ENCODE results near the gene SLX9.
"Not testable (repeated sequence)": the region's sequence is repeated elsewhere in the genome, so short reads cannot be mapped to it uniquely, and the experiment has no call there.

SLX9 gene

DNA sequence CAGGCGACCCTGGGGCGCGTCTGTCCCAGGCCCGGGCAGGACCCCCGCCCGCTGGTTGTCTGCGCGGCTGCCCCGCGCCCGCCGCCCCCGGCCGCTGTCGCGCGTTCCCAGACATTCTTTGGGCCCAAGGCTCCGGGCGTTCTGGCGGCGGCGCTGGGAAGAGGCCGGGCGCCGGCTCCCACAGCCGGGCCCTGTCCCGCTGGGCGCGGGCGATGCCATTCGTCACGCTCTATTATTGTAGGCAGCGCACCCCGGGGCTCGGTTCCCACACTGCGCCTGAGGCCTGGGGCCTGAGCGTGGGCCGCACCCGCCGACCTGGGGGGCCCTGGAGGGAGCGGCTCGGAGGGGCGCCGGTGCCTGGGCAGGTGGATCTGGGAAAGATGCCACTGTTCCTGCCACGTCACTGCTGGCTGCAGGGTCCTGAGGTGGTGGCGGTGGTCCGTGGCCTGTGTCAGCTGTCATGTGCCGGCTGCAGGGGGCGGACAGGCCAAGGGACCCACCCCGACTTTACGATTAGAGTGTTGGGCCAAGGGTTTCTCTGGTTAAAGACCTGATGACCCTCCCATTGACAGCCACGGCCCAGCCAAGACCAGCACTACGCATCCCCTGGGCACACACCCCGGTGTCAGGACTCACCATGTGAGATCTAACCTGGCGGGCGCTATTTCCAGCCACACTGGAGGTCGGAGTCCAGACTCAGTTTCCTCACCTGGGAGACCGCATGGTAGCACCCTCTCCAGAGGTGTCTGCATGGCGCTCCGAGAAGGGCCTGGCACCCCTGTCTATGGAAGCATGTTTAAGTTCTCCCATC, 79.5 kb downstream of the SLX9 start:
- TF ChIP-seq, protein P1, sequence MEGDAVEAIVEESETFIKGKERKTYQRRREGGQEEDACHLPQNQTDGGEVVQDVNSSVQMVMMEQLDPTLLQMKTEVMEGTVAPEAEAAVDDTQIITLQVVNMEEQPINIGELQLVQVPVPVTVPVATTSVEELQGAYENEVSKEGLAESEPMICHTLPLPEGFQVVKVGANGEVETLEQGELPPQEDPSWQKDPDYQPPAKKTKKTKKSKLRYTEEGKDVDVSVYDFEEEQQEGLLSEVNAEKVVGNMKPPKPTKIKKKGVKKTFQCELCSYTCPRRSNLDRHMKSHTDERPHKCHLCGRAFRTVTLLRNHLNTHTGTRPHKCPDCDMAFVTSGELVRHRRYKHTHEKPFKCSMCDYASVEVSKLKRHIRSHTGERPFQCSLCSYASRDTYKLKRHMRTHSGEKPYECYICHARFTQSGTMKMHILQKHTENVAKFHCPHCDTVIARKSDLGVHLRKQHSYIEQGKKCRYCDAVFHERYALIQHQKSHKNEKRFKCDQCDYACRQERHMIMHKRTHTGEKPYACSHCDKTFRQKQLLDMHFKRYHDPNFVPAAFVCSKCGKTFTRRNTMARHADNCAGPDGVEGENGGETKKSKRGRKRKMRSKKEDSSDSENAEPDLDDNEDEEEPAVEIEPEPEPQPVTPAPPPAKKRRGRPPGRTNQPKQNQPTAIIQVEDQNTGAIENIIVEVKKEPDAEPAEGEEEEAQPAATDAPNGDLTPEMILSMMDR (IDR thresholded peaks at IDR 0.05; ENCODE audit: borderline replicate concordance, insufficient read depth, low read depth, low read length): no peak
- no peak overlapping the region for H3K4me3 ChIP-seq (ENCODE audit: low read depth, low read length)

DNA sequence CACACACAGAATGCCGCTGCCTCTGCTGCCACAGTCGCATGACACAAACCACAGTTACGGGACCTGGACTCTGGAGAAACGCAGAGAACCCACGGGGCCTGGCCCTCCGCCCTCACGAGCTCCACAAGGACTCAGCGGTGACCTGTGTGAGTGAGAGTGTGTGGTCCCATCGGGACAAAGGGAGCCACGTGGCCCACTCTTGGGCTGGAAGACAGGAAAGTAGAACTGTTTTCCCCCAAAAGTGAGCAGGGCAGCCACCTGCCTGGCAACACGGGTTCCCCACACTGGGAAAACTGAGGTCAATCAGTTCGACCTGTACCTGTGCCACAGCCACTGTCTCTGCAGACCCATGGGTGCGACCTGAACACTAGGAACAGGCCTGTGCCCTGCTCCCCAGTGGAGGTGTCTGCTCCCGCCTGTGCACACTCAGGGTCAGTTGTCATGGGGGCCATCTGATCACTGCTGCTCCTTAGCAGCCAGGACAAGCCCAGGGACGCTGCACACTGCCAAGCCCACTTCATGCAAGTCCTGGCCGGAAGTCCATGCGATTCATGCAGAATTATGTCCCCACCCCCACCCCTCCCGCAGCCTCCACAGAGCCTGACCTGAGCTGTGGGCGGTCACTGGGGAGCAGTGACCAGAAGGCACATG, 80.2 kb downstream of the SLX9 start:
- TF ChIP-seq, protein P1 (IDR thresholded peaks at IDR 0.05; ENCODE audit: borderline replicate concordance, insufficient read depth, low read depth, low read length): no peak
- no peak overlapping the region for H3K4me3 ChIP-seq (ENCODE audit: low read depth, low read length)

DNA sequence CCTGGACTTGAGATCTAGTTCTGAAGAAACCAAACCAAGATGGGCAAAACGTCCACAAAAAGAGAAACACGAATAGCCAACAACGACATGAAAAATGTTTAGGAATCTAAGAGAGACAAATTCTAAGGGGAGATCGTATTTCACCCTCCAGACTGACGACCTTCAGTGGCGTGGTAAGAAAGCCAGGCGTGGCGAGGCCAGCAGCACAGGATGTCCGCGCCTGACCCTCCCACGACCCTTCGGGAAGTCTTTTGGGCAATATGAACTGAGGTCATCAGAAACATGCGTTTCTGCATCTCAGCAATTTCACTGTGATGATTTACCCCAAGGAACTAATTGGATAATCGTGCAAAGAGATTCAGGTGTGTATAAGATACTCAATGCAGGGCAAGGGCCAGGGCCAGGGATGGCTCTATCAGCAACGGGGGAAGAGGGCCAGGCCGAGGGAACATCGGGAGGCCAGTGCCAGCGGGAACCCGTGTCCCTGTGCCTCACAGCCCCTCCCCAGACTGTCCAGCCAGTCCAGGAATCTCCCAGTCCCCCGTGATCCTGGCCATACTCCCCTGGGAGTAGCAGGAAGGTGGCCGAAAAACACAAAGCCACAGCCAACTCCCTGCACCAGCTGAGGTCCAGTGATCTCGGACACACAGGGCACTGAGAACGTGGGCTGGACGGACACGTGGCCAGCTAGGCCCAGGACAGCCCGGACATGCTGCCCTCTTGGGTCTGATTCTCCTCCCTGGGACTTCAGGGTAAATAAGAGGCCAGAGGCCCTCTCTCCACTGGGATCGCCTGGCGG, 81.0 kb downstream of the SLX9 start:
- no peak overlapping the region for H3K4me3 ChIP-seq (ENCODE audit: low read depth, low read length)
- TF ChIP-seq, protein P1 (IDR thresholded peaks at IDR 0.05; ENCODE audit: borderline replicate concordance, insufficient read depth, low read depth, low read length): no peak

DNA sequence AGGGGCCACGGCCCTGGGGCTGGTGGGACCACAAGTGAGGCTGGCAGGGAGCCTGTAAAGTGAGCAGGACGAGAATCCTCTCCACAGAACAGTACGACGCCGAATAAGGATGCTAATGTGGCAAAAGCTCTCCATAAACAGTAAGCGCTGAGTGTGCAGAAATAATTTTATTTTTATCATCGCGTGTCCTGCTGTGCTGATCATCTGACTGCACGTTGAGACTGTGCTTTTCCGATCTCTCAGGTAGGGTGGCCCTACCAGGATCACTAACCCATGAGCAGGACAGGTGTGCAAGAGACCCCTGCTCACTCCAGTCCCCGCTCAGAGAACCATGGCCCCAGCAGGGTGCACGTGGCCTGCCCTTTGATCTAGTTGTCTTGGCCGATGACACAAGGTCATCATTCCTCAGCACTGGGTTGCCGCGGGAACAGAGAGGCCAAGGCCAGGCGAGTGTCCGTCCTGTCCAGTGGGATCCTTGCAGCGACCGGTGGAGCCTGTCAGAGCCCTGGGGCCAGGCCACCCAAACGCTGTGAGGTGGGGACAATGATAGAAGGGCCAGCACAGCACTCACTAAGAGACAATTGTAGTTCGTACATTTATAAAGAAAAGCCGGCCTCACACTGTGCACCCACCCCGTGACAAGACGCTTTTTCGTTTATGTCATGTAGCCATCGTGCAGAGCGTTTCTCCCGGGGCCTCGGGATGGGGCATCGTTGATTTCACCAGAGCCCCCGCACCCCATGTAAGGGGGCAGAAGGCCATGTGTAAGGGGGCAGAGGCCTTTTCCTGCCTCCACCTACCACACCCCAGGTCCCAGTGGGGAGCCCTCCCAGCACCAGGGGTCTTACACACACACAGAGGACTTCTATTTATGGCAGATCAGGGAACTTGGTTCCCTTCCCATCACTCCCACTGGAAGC, 81.9 kb downstream of the SLX9 start:
- TF ChIP-seq, protein P1 (IDR thresholded peaks at IDR 0.05; ENCODE audit: borderline replicate concordance, insufficient read depth, low read depth, low read length): no peak
- no peak overlapping the region for H3K4me3 ChIP-seq (ENCODE audit: low read depth, low read length)

DNA sequence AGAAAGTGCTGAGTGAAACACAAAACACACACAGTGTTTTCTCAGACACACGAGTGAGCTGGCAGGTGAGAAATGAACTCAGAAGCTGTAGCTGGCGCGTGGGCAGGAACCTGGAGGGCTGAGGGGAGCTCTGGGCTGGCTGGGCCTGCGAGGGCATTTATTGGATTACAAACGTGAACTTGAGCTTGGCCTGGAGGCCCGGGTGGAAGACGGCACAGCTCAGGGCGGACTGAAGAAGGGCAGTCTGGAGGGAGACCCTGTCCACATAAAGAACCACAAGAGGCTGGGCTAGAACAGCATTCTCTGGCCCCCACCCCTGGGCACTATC, 82.5 kb downstream of the SLX9 start:
- TF ChIP-seq, protein P1 (IDR thresholded peaks at IDR 0.05; ENCODE audit: borderline replicate concordance, insufficient read depth, low read depth, low read length): no peak
- H3K4me3 ChIP-seq (ENCODE audit: low read depth, low read length): no peak overlapping the region

DNA sequence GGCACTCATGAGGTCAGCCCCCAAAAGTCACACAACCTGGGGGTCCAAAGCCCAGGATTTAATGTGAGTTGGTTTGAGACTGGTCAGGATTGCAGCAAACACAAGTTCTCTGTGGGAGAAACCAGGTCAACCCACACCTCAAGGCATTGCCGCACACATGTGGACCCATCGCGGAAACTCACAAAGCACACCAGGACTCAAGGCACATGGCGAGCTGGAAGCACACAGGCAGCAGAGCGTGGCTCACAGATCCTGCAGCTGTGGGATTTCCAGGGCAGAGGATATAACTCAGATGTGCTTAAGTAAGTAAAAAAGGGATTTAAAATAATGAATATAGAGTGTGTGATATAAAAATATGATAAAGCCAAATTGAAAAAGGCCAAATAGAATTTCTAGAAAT, 82.9 kb downstream of the SLX9 start:
- H3K4me3 ChIP-seq (ENCODE audit: low read depth, low read length): no peak overlapping the region
- TF ChIP-seq, protein P1 (IDR thresholded peaks at IDR 0.05; ENCODE audit: borderline replicate concordance, insufficient read depth, low read depth, low read length): no peak

DNA sequence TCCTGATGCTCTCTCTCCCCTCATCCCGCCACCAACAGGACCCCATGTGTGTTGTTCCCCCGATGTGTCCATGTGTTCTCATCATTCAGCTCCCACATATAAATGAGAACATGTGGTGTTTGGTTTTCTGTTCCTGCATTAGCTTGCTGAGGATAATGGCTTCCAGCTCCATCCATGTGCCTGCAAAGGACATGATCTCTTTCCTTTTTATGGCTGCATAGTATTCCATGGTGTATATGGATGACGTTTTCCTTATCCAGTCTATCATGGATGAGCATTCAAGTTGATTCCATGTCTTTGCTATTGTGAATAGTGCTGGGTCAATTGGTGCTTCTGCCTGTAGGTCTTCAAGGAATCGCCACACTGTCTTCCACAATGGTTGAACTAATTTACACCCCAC, 84.7 kb downstream of the SLX9 start:
- H3K4me3 ChIP-seq (ENCODE audit: low read depth, low read length): not testable (repeated sequence)

Data from GM12875 (cell line).